B cell (primary cell): ENCODE results near the gene HSD17B12.

Source experiments
- EZH2 ChIP-seq: IDR thresholded peaks from 2 replicates; pipeline ENCODE4 v1.6.1; 2012; ENCODE audit warnings: borderline replicate concordance, low read depth, mild to moderate bottlenecking, moderate library complexity, low read length; ENCODE audit not compliant: insufficient read depth, poor library complexity, severe bottlenecking
- TF ChIP-seq, protein P1 (sequence below): fragments of 200-600 bp; IDR thresholded peaks from one replicate; pipeline ENCODE4 v1.8.0; 2022; ENCODE audit warnings: antibody characterized with exemption, mild to moderate bottlenecking

DNA sequence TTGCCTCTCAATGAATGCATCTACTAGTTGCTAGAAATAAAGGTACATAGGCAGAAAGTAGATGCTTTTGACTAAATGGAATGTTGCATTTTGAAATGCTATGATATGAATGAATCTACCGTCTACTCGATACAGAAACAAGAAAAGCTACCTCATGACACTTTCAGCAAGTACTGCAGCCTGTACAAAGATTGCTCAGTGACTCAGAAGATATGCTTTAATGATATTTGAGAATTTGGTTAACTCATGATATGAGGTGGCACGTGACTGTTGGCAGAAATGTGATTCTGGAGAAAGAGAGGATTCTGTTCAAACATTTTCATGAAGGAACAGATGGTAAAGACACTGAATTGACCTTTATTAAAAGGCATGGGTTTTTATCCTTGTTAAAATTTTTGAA, 76.0 kb downstream of the HSD17B12 start:
- TF ChIP-seq, protein P1, sequence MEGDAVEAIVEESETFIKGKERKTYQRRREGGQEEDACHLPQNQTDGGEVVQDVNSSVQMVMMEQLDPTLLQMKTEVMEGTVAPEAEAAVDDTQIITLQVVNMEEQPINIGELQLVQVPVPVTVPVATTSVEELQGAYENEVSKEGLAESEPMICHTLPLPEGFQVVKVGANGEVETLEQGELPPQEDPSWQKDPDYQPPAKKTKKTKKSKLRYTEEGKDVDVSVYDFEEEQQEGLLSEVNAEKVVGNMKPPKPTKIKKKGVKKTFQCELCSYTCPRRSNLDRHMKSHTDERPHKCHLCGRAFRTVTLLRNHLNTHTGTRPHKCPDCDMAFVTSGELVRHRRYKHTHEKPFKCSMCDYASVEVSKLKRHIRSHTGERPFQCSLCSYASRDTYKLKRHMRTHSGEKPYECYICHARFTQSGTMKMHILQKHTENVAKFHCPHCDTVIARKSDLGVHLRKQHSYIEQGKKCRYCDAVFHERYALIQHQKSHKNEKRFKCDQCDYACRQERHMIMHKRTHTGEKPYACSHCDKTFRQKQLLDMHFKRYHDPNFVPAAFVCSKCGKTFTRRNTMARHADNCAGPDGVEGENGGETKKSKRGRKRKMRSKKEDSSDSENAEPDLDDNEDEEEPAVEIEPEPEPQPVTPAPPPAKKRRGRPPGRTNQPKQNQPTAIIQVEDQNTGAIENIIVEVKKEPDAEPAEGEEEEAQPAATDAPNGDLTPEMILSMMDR, result no peak
- no peak for TF ChIP-seq EZH2
